Spleen (tissue), 7 donors: Measurements from ENCODE around the gene COL16A1.

Source experiments
- POLR2A ChIP-seq, 3 donors: fragments of 450-650 bp; IDR thresholded peaks; one replicate each; pipeline ENCODE4 v1.5.1; 2017; ENCODE audit warnings: antibody characterized with exemption in 3 of 3, mild to moderate bottlenecking in 1 of 3
- POLR2AphosphoS5 ChIP-seq, 3 donors: sonication (generic); formaldehyde crosslinking; IDR thresholded peaks; one replicate each; pipeline ENCODE4 v1.5.1; 2017; ENCODE audit warnings: antibody characterized with exemption in 3 of 3
- TF ChIP-seq, protein P1 (sequence below), 11 experiments: fragments of 200-600 bp in 7 of 11; fragments of 450-650 bp in 4 of 11; sonication (generic) in 4 of 11; IDR thresholded peaks in 8 of 11; conservative IDR thresholded peaks in 3 of 11; 1 replicate in 7 of 11; 2 replicates in 4 of 11; pipeline versions ENCODE4 v1.4.0 to v1.8.0; 2016 to 2021; ENCODE audit warnings: antibody characterized with exemption in 11 of 11, inconsistent platforms in 4 of 11, mild to moderate bottlenecking in 1 of 11
- donor health status: DM: no; HTN: no; CAD: no; lungs with moderate emphysema.
- donor health status: DM: no; HTN: no; CAD: no.
- donor health status: DM: no; HTN: no; CAD: no.

DNA sequence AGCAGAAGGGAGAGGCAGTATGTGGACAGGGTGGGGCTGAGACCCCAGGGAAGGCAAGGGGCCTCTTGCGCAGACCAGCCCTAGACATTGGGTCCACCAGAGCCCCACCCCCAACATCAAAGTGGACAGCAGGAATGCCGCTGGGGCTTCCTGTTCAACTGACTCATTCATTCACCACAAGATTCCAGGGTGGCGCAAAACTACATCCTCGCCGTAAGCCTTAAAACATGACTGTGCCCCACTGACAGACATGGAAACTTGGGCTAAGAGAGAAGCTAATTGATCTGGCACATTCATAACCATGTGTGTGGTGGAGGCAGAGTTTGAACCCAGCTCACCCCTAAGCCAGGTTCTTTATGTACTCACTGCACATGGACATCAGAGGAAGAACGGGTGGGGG, 14.0 kb downstream of the COL16A1 start:
- TF ChIP-seq, protein P1, sequence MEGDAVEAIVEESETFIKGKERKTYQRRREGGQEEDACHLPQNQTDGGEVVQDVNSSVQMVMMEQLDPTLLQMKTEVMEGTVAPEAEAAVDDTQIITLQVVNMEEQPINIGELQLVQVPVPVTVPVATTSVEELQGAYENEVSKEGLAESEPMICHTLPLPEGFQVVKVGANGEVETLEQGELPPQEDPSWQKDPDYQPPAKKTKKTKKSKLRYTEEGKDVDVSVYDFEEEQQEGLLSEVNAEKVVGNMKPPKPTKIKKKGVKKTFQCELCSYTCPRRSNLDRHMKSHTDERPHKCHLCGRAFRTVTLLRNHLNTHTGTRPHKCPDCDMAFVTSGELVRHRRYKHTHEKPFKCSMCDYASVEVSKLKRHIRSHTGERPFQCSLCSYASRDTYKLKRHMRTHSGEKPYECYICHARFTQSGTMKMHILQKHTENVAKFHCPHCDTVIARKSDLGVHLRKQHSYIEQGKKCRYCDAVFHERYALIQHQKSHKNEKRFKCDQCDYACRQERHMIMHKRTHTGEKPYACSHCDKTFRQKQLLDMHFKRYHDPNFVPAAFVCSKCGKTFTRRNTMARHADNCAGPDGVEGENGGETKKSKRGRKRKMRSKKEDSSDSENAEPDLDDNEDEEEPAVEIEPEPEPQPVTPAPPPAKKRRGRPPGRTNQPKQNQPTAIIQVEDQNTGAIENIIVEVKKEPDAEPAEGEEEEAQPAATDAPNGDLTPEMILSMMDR (IDR thresholded peaks at IDR 0.05 in 8 of 11, conservative IDR thresholded peaks at IDR 0.05 in 3 of 11) = no peak
- no peak for TF ChIP-seq POLR2A (IDR thresholded peaks at IDR 0.05)
- no peak for TF ChIP-seq POLR2AphosphoS5 (IDR thresholded peaks at IDR 0.05)
